Measurements from ENCODE around the gene KCNA1. TPM values are rescaled to one million over a fixed set of nuclear protein-coding genes. Genes with fewer than 3 reads are reported as not detected.
A peak's percentile ranks its signal among the peaks of the same experiment; 100 is the strongest.

KCNA1 gene
- 0.10 TPM for polyA plus RNA-seq (2013, experiment 1 of 2)
- polyA plus RNA-seq (2013, experiment 2 of 2): 0.12 TPM

DNA sequence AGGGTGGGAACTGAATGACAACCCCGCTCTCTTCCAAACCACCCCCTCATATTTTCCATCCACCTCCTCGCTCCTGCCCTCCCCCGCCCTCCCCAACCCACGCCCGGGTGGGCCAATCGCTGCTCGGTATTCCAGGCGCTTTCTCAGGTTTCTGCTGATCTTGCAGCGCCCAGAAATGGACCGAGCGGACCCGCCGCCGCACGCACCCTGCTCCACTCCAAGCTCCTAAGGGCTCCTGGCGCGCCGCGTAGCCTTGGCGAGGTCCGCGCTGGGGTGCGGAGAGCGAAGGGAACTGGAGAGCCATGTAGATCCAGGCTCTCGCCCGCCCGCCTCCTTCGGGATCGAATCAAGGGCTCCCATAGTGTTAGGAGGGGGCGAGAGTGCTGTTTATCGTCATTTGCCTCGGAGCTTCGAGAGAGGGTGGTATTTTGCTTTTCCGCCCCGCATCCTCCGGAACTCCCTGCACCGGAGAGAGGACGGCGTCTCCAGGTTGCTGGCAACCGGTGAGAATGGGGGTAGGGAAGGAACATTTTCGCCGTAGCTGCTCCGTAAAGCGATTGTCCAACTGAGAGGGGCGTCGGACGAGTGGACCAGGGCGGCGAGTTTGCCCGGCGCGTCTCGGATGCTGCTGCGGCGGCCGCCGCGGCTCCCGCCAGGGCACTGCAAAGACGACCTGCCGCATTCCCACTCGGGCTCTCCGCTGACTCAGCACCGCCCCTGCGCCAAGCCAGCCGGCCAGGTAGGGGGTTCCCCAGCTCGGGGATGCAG is at the start of gene KCNA1:
TSS of gene KCNA1 (plus strand) at position 172 of the 768 bp plus-strand sequence. CDS start 1,474 bp downstream, outside the sequence.
- H3K4me2 ChIP-seq (ENCODE audit: insufficient read depth, low read length, poor library complexity, severe bottlenecking): peak within 1 kb of the TSS; percentile 96
- H2BK120ac ChIP-seq (ENCODE audit: low read depth, low read length): no peak within 1 kb of the TSS
- no peak within 1 kb of the TSS for H4K91ac ChIP-seq (ENCODE audit: low read depth, low read length, poor library complexity)
- no peak within 1 kb of the TSS for H2BK12ac ChIP-seq (ENCODE audit: low read length)
- peaks cover 11 to 85% (median 38%) of the 10 kb centered on the region in 3 experiments for H3K27me3 ChIP-seq (ENCODE audit: control insufficient read depth in 3 of 3, insufficient read depth in 3 of 3, low read depth in 1 of 3, low read length in 3 of 3)
- peak within 1 kb of the TSS; percentile 48 for H3K14ac ChIP-seq (ENCODE audit: low read length)
- peaks cover 10 to 14% of the 10 kb centered on the region in 2 donors for H3K4me1 ChIP-seq (ENCODE audit: control insufficient read depth in 2 of 2, insufficient read depth in 1 of 2, low read depth in 1 of 2, low read length in 2 of 2)
- no peak within 1 kb of the TSS for H3K27ac ChIP-seq (replicated peaks; ENCODE audit: low read length)
- H3K18ac ChIP-seq (ENCODE audit: low read length): peak within 1 kb of the TSS; percentile 83
- peak; percentile 33 for DNase-seq (ENCODE audit: low spot score)
- peaks cover 0 to 11% of the 10 kb centered on the region in 2 donors for H3K9me3 ChIP-seq (replicated peaks in 1 of 2; ENCODE audit: control insufficient read depth in 2 of 2, insufficient read depth in 1 of 2, low read depth in 1 of 2, low read length in 2 of 2)
- H3K4ac ChIP-seq (ENCODE audit: low read length): no peak within 1 kb of the TSS
- peak within 1 kb of the TSS; percentile 45 for H3K23ac ChIP-seq (ENCODE audit: low read depth, low read length, poor library complexity)
- no peaks in the 10 kb centered on the region for H3K36me3 ChIP-seq (replicated peaks in 1 of 2; ENCODE audit: control insufficient read depth in 2 of 2, insufficient read depth in 2 of 2, low read length in 2 of 2)
- H2AK5ac ChIP-seq (ENCODE audit: low read depth, low read length): no peak within 1 kb of the TSS
- H3K9ac ChIP-seq (ENCODE audit: low read depth, low read length, poor library complexity): peak within 1 kb of the TSS; percentile 54
- no CpG with 5 or more reads among the region's 67 CpGs for WGBS, 2 donors (ENCODE audit: extremely low coverage in 2 of 2, insufficient read length in 2 of 2, insufficient replicate concordance in 1 of 2)
- no peak within 1 kb of the TSS for H4K8ac ChIP-seq (ENCODE audit: low read depth, low read length)
- peak within 1 kb of the TSS; percentile 84 for H2AFZ ChIP-seq (ENCODE audit: low read length)
- no peaks in the 10 kb centered on the region for H3K79me1 ChIP-seq (ENCODE audit: low read depth, low read length)
- H2BK5ac ChIP-seq (ENCODE audit: low read length): no peak within 1 kb of the TSS
- H2BK15ac ChIP-seq (ENCODE audit: low read length): no peak within 1 kb of the TSS
- H3K4me3 ChIP-seq (ENCODE audit: low read length in 2 of 2): peak within 1 kb of the TSS; percentile 21 to 81

DNA sequence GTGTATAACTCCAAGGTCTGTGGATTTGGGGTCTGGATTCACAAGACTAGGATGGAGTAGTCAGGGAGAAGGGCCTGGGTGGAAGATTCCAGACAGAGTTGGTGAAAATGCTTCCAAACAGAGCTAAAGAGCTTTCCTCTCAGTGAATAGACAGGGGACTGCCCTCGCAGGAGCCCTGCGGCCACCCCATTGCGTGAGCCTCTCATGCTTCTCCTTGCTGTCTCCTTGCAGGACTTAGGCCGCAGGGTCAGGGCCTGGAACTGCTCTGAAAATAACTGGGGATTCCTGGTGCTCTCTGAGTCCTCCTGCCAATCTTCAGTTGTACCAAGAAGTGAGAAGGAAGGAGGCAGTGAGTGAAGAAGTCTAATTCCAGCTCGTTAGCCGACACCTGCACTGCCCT is 49.0 kb upstream of the KCNA1 start:
- H3K36me3 ChIP-seq (replicated peaks in 1 of 2; ENCODE audit: control insufficient read depth in 2 of 2, insufficient read depth in 2 of 2, low read length in 2 of 2): no peaks in the 10 kb centered on the region
- H3K27me3 ChIP-seq (ENCODE audit: control insufficient read depth in 3 of 3, insufficient read depth in 3 of 3, low read depth in 1 of 3, low read length in 3 of 3): peaks cover 0 to 67% (median 3%) of the 10 kb centered on the region in 3 experiments
- H4K8ac ChIP-seq (ENCODE audit: low read depth, low read length): no peak overlapping the region
- no peak overlapping the region for H3K4ac ChIP-seq (ENCODE audit: low read length)
- H3K4me1 ChIP-seq (ENCODE audit: control insufficient read depth in 2 of 2, insufficient read depth in 1 of 2, low read depth in 1 of 2, low read length in 2 of 2): peaks cover 5 to 14% of the 10 kb centered on the region in 2 donors
- no peak overlapping the region for H3K18ac ChIP-seq (ENCODE audit: low read length)
- H2BK15ac ChIP-seq (ENCODE audit: low read length): no peak overlapping the region
- no peaks in the 10 kb centered on the region for H3K9me3 ChIP-seq (replicated peaks in 1 of 2; ENCODE audit: control insufficient read depth in 2 of 2, insufficient read depth in 1 of 2, low read depth in 1 of 2, low read length in 2 of 2)
- no CpG with 5 or more reads among the region's 6 CpGs for WGBS, 2 donors (ENCODE audit: extremely low coverage in 2 of 2, insufficient read length in 2 of 2, insufficient replicate concordance in 1 of 2)
- peak overlapping the region; percentile 9 for H3K23ac ChIP-seq (ENCODE audit: low read depth, low read length, poor library complexity)
- H3K9ac ChIP-seq (ENCODE audit: low read depth, low read length, poor library complexity): no peak overlapping the region
- no peak overlapping the region for H2BK12ac ChIP-seq (ENCODE audit: low read length)
- H2BK120ac ChIP-seq (ENCODE audit: low read depth, low read length): no peak overlapping the region
- no peak for DNase-seq (ENCODE audit: low spot score)
- H3K4me3 ChIP-seq (ENCODE audit: low read length in 2 of 2): no peak overlapping the region
- no peak overlapping the region for H2BK5ac ChIP-seq (ENCODE audit: low read length)
- peak overlapping the region; percentile 38 for H4K91ac ChIP-seq (ENCODE audit: low read depth, low read length, poor library complexity)
- peak overlapping the region; percentile 51 for H2AFZ ChIP-seq (ENCODE audit: low read length)
- no peaks in the 10 kb centered on the region for H3K79me1 ChIP-seq (ENCODE audit: low read depth, low read length)
- H3K14ac ChIP-seq (ENCODE audit: low read length): no peak overlapping the region
- H3K27ac ChIP-seq (replicated peaks; ENCODE audit: low read length): no peak overlapping the region
- H2AK5ac ChIP-seq (ENCODE audit: low read depth, low read length): no peak overlapping the region
- H3K4me2 ChIP-seq (ENCODE audit: insufficient read depth, low read length, poor library complexity, severe bottlenecking): no peak overlapping the region

DNA sequence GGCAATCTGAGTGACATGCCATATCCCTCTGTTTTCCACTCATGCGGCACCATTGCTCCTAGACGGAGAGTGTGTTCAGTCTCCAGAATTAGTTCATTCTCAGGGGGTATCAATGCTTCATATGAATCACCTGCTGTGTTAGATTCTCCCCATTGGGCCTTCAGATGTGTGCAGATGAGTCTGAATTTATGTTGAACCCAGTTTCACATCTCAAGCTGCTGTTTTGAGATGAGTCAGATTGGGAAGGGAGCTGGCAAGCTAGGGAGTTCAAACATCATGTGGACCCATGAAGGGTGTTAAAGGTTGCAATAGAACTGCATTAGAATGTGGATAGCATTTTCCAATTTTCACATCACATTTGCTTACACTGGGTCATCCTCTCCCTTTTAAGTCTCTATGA is 46.9 kb upstream of the KCNA1 start:
- Histone ChIP-seq H3K4me3 (ENCODE audit: low read length in 2 of 2) (no peak overlapping the region), H3K9ac (ENCODE audit: low read depth, low read length, poor library complexity) (no peak overlapping the region)

DNA sequence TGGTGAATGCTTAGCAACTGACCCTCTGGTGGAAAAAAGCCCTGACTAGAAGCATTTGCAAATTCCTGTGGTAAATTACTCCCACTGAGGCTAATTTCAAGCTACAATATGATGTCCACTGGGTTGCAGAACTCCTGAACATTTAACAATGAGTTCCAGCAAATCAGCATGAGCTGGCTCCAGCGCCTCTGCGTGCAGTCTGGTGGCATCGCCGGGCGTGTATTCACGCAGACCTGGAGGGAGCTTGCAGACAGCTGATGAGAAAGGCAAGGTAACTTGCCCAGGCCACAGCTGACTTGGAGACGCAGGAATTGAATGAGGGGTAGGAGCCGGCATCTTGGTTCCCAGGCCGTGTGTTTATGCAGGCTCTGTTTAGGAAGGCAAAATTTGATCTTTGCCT is 45.1 kb upstream of the KCNA1 start:
- H2AK5ac ChIP-seq (ENCODE audit: low read depth, low read length): no peak overlapping the region
- WGBS, 2 donors (ENCODE audit: extremely low coverage in 2 of 2, insufficient read length in 2 of 2, insufficient replicate concordance in 1 of 2): no CpG with 5 or more reads among the region's 9 CpGs
- H3K4me2 ChIP-seq (ENCODE audit: insufficient read depth, low read length, poor library complexity, severe bottlenecking): no peak overlapping the region
- H3K27ac ChIP-seq (replicated peaks; ENCODE audit: low read length): no peak overlapping the region
- no peaks in the 10 kb centered on the region for H3K9me3 ChIP-seq (replicated peaks in 1 of 2; ENCODE audit: control insufficient read depth in 2 of 2, insufficient read depth in 1 of 2, low read depth in 1 of 2, low read length in 2 of 2)
- peaks cover 0 to 4% of the 10 kb centered on the region in 2 donors for H3K4me1 ChIP-seq (ENCODE audit: control insufficient read depth in 2 of 2, insufficient read depth in 1 of 2, low read depth in 1 of 2, low read length in 2 of 2)
- no peak for DNase-seq (ENCODE audit: low spot score)
- H2BK5ac ChIP-seq (ENCODE audit: low read length): no peak overlapping the region
- H3K79me1 ChIP-seq (ENCODE audit: low read depth, low read length): no peaks in the 10 kb centered on the region
- H3K4ac ChIP-seq (ENCODE audit: low read length): peak overlapping the region; percentile 53
- no peak overlapping the region for H4K91ac ChIP-seq (ENCODE audit: low read depth, low read length, poor library complexity)
- no peak overlapping the region for H2AFZ ChIP-seq (ENCODE audit: low read length)
- H3K18ac ChIP-seq (ENCODE audit: low read length): no peak overlapping the region
- no peak overlapping the region for H2BK120ac ChIP-seq (ENCODE audit: low read depth, low read length)
- H3K9ac ChIP-seq (ENCODE audit: low read depth, low read length, poor library complexity): no peak overlapping the region
- H3K36me3 ChIP-seq (replicated peaks in 1 of 2; ENCODE audit: control insufficient read depth in 2 of 2, insufficient read depth in 2 of 2, low read length in 2 of 2): no peaks in the 10 kb centered on the region
- H2BK12ac ChIP-seq (ENCODE audit: low read length): no peak overlapping the region
- H3K4me3 ChIP-seq (ENCODE audit: low read length in 2 of 2): no peak overlapping the region
- no peak overlapping the region for H3K23ac ChIP-seq (ENCODE audit: low read depth, low read length, poor library complexity)
- H3K27me3 ChIP-seq (ENCODE audit: control insufficient read depth in 3 of 3, insufficient read depth in 3 of 3, low read depth in 1 of 3, low read length in 3 of 3): peaks cover 0 to 61% (median 3%) of the 10 kb centered on the region in 3 experiments
- H2BK15ac ChIP-seq (ENCODE audit: low read length): no peak overlapping the region
- H4K8ac ChIP-seq (ENCODE audit: low read depth, low read length): no peak overlapping the region
- H3K14ac ChIP-seq (ENCODE audit: low read length): no peak overlapping the region

More for the DNA sequence above, 46.9 kb upstream of the KCNA1 start:
- DNase-seq (ENCODE audit: low spot score): no peak
- H2BK5ac ChIP-seq (ENCODE audit: low read length): no peak overlapping the region
- H3K4me1 ChIP-seq (ENCODE audit: control insufficient read depth in 2 of 2, insufficient read depth in 1 of 2, low read depth in 1 of 2, low read length in 2 of 2): peaks cover 5 to 13% of the 10 kb centered on the region in 2 donors
- no peak overlapping the region for H3K23ac ChIP-seq (ENCODE audit: low read depth, low read length, poor library complexity)
- no peak overlapping the region for H4K91ac ChIP-seq (ENCODE audit: low read depth, low read length, poor library complexity)
- peaks cover 0 to 70% (median 3%) of the 10 kb centered on the region in 3 experiments for H3K27me3 ChIP-seq (ENCODE audit: control insufficient read depth in 3 of 3, insufficient read depth in 3 of 3, low read depth in 1 of 3, low read length in 3 of 3)
- no peak overlapping the region for H2AFZ ChIP-seq (ENCODE audit: low read length)
- H3K36me3 ChIP-seq (replicated peaks in 1 of 2; ENCODE audit: control insufficient read depth in 2 of 2, insufficient read depth in 2 of 2, low read length in 2 of 2): no peaks in the 10 kb centered on the region
- H2AK5ac ChIP-seq (ENCODE audit: low read depth, low read length): no peak overlapping the region
- no peak overlapping the region for H3K4me2 ChIP-seq (ENCODE audit: insufficient read depth, low read length, poor library complexity, severe bottlenecking)
- no peak overlapping the region for H3K14ac ChIP-seq (ENCODE audit: low read length)
- H3K79me1 ChIP-seq (ENCODE audit: low read depth, low read length): no peaks in the 10 kb centered on the region
- H3K4ac ChIP-seq (ENCODE audit: low read length): no peak overlapping the region
- H3K18ac ChIP-seq (ENCODE audit: low read length): no peak overlapping the region
- no peak overlapping the region for H4K8ac ChIP-seq (ENCODE audit: low read depth, low read length)
- H2BK15ac ChIP-seq (ENCODE audit: low read length): no peak overlapping the region
- no peak overlapping the region for H2BK12ac ChIP-seq (ENCODE audit: low read length)
- no CpG with 5 or more reads among the region's 2 CpGs for WGBS, 2 donors (ENCODE audit: extremely low coverage in 2 of 2, insufficient read length in 2 of 2, insufficient replicate concordance in 1 of 2)
- H3K27ac ChIP-seq (replicated peaks; ENCODE audit: low read length): no peak overlapping the region
- H2BK120ac ChIP-seq (ENCODE audit: low read depth, low read length): no peak overlapping the region
- H3K9me3 ChIP-seq (replicated peaks in 1 of 2; ENCODE audit: control insufficient read depth in 2 of 2, insufficient read depth in 1 of 2, low read depth in 1 of 2, low read length in 2 of 2): no peaks in the 10 kb centered on the region
